Pons (tissue), 1 donor: ENCODE results near the gene CLK3.
"Not testable (repeated sequence)": the region's sequence is repeated elsewhere in the genome, so short reads cannot be mapped to it uniquely, and the experiment has no call there.

Source experiments
- DNase-seq: peaks from one replicate; pipeline ENCODE4 v3.0.0-alpha.2; 2016; ENCODE audit warnings: low spot score

CLK3 gene

DNA sequence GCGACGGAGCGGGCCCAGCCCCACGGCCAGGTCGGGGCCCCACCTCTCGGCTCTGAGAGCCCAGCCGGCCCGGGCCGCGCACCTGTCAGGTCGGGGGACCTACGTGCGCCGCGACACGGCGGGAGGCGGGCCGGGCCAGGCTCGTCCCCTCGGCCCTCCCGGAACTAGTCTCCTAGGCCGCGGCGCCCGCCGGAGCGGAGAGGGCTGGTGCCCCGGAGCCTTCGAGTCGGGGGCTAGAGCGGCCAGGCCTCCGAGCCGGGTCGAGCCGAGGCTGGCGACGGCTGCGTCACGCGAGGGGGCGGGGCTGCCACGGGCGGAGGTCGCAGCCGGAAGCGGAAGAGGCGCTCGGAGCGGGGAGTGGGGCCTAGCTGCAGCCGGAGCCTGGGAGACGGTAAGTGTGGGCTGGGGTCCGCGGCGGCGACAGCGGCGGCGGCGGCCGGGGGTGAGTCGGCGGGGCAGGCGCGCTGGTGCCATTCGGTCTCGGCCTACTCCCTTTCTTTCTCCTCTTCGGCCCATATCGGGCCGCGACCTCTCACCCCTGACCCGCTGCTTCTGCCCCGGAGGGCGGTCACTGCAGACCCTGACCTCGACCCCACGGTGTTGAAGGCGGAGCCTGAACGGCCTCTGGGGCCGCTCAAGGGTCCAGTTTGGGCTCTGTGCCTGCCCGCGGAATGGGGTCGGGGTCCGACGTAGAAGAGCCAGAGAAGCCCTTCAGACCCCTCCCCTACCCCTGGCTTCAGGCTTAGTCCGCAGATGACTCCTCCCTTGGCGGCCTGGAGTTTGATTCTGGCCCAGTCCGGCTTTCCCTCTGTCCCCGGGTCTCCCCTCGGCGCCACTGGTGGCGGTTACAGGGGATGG, at the start of gene CLK3:
Gene CLK3 (plus strand): TSS at position 329 of the 858 bp plus-strand sequence. CDS start 3,361 bp downstream, outside the sequence.
- peak; percentile 90 for DNase-seq

DNA sequence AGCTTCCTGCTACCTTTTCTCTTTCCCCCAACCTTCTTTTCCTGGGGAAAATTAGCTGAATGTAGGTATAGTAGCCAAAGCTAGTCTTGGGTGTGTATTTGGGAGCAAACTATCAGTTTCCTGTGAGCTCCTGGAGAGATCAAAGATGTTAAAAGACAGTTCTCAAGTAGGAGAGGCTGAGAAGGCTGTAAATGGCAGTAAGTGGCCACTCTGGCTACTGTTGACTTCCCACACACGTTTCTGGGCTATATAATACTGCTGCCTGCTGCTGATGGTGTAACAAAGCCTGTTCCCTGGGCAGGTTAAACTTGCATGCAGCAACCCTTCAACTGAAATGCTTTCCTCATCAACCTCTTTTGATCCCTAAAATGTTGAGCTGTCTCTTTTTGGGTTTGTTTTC, 47.0 kb upstream of the CLK3 start:
- no peak for DNase-seq

DNA sequence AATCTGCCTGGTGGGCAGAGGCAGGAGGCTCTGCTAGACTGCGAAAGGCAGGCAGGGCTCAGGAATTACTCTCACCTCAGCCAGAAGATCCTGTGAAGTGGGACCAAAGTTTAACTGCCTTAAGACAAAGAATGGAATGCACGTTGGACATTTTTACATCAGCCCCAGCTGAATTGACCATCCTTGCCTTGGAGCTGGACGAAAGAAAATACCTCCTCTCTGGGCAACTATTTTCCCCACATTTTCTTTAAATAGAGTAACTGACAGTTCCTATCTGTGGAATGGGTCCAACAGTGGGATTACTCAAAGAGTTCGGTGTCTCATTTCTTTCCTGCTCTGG, 45.9 kb upstream of the CLK3 start:
- no peak for DNase-seq

DNA sequence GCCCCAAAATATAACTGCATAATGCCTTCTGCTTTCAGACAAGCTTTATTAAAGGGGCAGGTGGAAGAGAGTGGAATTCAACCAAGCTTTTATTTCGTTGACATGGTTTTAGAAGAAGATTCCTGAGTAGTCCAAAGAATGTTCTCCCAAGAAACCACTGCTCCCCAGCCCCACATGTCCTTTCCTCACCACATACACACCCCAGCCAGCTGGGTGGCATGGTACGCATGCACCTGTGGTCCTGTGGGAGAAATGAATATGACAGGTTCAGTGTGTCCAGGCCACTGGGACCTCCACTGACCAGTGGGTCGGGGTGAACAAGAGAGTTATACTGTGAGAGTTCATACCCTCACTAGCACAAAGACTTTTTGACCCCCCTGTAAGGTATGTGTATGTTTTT, 44.4 kb upstream of the CLK3 start:
- no peak for DNase-seq

DNA sequence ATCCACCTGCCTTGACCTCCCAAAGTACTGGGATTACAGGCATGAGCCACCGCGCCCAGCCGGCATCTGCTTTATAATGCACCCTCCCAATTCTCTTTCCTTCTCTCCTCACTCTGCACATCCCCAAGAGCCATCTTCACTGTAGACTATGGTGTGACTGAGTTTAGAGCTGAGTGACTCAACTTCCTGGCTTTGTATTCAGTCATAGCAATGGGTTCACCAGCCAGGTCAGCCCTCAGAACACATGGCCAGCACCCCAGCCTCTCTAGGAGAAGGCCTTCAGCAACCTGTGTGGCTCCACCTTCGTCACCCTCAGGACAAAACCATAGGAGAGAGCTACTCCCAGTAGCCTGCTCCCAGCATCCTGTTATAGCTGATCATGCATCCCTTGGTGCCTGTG, 41.6 kb upstream of the CLK3 start:
- no peak for DNase-seq

DNA sequence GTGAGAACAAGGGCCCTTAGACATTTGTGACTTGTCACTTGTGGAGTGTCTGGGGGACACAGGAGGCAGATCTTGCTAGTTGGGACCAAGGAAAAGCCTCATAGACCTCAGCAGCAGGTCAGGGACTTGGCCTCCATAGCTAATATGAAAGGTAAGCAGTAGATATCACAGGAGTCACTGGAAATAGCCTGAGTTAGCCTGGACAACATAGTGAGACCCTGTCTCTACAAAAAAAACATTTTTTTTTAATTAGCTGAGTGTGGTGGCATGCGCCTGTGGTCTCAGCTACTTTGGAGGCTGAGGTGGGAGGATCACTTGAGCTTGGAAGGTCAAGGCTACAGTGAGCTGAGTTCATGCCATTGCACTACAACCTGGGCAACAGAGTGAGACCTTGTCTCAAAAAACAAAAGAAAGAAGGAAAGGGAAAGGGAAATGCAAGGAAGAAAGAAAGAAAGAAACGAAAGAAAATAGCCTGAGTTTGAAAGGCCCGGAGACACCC, 37.1 kb upstream of the CLK3 start:
- DNase-seq = no peak

DNA sequence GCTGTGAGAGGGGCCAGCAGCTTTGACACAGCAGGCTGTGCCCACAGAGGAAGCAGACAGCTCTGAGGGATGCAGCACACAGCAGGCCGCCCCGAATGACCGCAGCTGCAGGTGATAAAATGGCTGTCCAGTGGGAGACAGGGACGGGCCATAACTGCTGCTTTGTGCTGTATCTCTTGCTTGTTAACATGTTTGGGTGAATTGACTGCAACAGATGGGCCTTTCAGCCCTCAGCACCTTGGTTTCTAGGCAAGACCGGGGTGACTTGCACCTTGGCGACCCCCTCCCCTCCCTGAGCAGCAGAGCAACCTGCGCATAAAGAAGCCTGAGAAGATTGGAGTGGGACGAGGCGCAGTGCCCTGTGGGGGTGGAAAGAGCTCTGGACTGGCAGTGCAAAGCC, 36.6 kb upstream of the CLK3 start:
- no peak for DNase-seq

DNA sequence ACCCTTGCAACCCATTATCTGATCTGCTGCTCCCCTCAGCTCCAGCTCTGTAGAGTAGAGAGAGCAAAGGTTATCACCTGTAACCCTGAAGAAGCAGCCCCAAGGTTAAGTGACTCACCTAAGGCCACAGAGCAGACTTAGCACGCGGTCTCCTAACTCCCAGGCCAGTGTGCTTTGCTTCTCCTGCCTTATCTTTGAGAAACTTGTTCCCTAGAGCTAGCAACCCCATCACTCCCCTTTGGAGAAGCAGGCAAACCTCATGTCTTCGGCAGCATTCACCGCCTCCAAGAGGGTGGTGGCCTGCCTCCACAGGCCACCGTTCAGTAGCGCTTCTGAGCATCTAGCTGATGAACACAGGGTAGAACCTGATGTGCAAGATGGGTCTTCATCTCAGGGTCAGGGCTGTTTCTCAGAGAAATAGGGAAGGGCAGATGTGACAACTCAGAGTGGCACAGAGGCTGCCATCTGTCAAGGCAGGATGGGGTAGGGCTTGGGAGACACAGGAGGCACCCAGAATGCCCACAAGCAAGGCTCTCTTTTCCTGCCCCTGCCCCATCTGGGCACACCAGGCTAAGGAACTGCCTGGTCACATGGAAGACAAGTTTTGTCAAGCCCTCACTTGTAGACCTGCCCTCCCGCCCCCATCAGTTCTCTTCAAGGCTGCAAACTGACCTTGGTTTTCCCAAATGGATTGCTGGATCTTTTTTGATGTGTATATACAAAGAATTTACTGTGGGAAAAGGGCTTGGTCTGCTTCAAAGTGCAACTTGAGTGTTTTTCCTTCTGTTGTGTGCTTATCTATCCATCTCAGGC, 34.9 kb upstream of the CLK3 start:
- DNase-seq = no peak

DNA sequence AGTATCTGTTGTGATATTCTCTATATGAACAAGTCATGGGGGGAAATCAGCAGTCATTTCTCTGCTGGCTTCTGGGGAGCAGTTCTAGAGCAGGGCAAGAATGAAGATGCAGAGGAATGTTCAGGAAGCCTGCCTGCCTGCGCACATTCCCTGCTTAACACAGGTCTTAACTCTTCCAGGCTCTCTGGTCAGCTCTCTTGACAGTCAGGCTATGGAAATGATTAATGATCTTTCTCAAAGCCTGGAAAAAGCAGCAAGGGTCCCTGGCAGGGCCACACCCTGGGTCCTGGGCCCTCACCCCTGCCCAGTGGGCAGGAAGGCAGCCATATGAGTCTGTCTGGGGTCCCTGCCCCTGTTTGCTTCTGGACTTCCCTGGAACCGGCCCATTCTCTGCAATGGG, 31.4 kb upstream of the CLK3 start:
- DNase-seq = no peak

DNA sequence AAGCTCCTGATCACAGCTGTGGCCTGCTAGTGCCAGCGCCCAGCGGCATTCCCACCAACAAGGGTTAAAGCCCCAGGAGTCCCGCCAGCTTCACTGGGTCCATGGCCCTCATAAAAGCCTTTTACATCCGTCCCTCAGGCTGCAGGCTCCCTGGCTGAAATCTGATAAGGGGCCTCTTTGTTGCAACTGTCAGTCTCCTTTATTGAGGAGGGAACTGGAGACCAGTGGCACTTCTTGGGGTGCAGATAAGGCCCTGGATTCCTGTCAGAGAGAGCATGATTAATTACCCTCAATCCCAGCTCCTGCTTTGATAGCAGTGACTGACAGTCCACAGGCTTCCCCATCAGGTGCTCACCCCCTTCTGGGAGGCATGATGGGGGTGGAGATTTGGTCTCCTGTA, 30.9 kb upstream of the CLK3 start:
- DNase-seq = peak; percentile 83

DNA sequence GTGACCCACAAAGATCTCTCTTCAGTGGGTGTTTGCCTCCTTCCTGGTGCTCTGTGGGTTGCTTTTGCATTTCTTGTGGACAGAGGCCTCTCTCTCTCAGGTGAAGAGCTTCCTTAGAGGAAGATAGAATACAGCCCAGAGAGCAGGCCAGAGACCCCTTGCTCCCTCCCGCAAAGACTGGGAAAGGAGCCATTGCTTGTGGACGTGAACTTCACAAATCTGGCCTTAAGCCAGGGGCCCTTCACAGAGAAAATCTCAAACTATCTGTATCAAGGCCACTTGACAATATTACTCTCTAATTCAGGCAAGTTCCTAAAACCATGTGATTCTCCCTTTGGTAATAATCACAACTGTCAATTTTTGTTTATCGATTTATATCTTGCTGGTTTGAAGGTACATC, 30.4 kb upstream of the CLK3 start:
- DNase-seq = no peak

DNA sequence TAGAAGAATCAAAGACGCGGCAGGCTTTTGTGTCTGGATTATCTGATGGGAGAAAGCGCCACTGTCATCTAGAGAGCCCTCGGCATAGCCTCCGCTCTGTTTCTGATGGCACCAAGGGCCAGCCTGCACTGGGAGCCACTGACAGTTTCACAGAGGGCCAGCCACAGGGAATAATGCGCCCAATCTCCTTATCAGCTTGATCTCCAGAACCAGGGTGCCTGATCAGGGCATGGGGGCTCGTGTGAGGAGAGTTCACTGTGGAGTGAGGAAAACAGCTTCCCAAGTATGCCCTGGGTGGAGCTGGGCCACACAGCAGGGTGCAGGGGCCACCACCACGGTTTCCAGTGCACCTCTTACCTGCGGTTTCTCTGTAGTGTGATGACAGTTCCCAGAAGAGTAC, 29.8 kb upstream of the CLK3 start:
- no peak for DNase-seq

DNA sequence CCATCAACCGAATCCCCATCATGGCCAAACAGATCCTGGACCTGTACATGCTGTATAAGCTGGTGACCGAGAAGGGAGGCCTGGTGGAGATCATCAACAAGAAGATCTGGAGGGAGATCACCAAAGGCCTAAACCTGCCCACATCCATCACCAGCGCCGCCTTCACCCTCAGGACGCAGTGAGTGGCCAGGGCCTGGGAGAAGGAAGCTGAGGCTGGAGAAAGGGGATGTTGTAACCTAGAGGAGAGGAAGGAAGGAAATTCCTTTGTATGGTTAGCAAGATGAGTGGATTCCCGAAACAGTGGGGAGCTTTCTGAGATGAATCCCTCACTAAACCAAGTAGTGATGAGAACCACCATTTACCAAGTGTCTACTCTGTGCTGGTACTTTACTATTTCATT, 25.8 kb upstream of the CLK3 start:
- DNase-seq = no peak

DNA sequence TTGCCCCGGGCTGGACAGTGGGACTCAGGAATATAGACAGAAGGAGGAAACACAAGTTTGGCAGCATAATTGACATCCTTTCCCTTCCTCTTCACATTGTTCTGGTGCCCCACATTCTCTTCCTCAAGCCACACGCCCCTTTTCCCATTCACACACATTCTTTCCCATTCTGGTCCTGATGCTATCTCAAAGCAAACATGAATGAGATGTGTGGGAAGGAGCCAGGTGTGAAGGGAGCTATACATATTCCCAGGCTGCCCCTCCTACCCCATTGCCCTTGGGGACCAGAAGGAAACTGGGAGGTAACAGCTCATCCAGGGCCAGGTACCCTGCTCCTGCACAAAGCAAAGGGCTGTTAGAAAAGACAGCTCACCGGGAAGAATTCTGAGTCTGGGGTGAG, 23.4 kb upstream of the CLK3 start:
- no peak for DNase-seq

DNA sequence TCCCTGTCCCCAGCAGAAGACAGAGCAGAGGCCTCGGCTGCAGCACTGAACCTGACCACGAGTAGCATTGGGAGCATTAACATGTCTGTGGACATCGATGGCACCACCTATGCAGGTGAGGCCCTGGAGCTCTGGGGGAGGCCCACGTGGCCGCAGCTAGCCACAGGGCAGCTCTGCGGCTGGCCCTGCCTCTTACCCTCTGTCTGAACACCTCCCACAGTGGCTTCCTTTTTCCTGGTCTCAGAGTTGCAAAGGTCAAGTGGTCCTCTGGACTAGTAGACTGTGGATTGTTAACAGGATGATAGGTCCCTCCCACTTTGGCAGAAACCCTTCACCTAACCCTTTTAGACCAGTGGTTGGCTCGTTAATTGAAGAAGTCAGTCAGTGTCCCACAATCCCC, 22.5 kb upstream of the CLK3 start:
- DNase-seq = no peak

DNA sequence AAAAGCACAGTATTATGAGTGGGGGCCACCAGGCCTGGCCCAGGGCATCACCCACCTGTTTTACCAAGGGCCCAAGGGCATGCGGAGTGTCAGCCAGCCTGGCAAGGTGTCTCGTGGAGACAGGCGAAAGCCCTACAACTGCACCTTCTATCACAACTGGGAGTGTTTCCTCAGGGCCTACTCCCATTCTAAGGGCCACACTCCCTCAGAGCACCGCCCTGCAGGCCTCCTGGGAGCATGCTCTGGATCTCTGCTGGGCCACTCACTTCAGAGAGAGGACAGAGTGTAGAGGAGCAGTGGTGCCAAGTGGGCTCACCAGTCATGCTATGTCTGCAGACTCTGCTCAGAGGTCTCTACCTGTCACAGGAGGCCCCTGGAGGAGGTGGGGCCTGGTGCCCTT, 21.2 kb upstream of the CLK3 start:
- DNase-seq = no peak

DNA sequence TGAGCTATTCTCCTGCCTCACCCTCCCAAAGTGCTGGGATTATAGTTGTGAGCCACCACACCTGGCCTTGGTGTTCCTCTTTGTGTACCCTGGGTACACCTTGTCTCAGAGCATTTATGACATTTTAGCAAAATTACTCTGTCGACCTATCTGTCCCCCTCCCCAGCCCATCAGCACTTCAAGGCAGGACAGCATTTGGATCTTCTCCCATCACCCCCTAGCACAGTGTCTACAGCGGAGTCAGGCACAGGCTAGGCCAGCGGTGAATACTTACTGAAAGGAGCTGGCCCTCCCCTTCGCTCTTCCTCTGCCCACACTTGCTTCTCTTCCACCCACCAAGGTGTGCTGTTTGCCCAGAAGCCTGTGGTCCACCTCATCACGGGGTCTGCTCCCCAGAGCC, 20.4 kb upstream of the CLK3 start:
- no peak for DNase-seq

DNA sequence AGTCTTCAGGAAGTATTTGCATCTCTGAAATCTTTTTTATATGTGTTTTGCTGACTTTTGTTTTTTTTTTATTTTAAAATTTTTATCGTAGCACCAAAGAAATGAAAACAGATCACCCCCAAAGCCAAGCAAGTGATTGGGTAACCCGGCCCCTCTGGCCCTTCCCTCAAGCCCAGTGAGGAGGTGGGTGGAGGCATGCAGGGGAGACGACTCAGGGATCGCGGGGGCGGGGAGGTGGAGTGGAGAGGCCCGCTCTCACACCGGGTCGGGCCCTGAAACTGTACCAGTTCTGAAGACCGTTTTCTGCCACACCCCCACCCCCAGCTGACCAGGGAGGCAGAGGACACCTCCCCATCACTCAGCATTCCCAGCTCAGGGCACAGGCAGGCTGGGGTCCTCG, 18.9 kb upstream of the CLK3 start:
- DNase-seq = not testable (repeated sequence)

DNA sequence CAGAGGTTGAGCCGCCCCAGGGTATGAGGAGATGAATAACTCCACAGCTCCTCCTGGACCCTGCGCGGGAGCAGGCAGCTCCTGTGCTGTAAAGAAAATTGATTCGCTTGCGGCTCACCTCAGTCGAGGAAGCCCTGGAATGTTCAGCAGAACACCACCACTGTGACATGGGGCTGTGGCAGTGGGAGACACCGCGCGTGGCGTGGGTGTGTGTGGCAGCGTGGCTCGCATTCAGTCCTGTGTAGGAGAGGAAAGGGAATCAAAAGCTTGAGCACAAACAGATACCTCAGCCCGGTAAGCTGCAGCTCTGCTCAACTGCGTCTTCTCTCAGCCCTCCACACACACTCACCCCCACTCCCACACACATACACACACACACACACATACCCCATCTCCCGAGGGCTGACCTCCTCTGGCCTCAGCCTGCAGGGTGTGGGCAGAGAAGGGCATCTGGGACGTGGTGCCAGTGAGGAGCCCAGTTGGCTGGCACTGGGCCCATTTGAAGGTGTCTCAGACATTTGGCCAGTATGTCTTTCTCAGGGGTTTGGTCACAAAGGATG, 18.4 kb upstream of the CLK3 start:
- DNase-seq = not testable (repeated sequence)

DNA sequence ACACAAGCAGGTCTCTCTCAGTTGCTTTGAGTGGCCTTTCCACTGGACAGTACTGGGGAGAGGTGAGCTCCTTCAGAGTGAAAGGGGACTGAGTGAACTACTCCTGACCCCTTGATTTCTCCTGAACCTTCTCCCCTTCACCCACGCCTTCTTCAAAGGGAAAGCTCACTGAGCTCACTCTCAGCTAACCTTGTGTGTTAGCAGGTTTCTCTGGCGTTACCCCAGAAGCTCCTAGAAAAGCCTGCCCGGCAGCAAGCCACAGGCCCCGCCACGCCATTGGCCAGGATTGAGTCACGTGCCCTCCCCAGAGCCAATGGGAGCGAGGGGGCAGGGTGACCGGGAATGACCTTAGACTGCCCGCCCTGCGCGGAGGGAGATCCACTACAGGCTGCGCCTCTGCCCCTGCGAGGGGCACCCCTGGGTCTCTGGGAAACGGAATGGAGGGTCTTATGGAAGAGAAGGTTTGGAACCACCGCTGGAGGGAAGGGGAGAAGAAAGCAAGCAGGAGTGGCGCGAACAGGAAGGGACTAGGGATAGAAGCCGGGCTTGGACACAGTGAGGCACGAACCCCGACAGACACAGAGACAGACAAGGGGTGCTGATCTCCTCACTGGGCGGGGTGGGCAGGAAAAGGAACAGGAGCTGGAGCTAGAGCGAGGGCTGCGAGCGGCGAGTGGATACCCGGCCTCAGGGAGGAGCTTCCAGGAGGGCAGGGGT, 17.4 kb upstream of the CLK3 start:
- peak; percentile 95 for DNase-seq

DNA sequence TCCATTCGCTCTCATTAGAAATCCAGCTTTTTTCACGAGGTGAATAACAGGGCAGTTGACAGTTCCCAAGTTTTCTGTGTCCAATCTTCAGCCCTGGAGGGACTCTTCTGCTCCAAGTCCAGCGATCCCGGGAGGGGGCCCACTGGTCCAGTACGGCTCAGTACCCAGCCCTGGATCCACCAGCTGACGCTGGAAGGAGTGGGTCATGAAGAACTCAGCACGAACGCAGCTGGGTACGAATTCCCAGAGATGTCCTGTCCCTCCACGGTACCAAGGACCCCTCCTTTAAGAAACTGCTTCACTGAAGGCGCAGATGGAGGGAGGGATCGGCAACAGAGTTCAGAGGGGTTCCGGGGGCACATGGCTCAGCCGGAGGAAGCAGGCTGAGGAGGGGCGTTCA, 16.5 kb upstream of the CLK3 start:
- no peak for DNase-seq

DNA sequence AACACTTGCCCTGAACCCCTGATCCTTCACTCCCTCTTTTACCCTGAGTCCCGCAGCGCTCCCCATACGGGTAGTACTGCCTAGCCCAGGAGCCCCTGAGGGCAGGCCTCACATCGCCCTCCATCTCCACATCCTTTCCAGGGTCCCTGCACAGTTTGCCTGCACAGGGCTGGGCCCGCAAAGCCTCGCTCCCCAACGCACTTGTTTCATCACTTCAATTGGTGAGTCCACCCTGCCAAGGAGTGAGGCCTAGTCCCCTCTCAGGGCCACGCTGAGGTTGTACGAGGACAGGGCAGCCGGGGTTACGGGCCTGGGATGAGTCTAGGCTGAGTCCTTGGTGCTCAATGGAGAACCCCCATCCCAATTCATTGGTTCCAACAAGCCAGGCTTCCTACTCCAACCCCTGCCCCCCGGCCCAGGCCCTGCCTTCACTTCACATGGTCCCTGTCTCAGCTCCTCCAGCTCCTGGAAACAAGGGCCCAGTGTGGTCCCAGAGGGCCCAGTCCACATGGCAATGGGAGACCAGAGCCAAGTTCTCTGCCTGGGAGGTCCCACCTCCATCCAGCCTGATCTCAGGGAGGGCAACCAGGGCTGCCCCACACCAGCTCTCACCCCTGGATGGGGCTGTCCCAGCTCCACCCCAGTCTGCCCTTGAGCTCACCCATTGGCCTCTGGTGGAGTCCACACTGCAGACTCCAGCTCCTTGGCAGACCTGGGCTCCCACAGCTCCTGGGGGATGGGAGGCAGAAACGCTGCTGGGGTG, 12.4 kb upstream of the CLK3 start:
- DNase-seq = no peak
